SK-N-SH treated with all-trans-retinoic acid at 6 μM for 48 hours (cell line): Measurements from ENCODE around the gene CFH.

Experiments used
- ATAC-seq: fragments of 200-7000 bp; cut with Tn5 transposase; 3 replicates; pipeline ENCODE4 v1.9.1; 2020; ENCODE audit warnings: mild to moderate bottlenecking, moderate library complexity
- ARNTL ChIP-seq: fragments of 450-650 bp; formaldehyde crosslinking; IDR thresholded peaks from 2 replicates; pipeline ENCODE4 v1.5.0; 2020; ENCODE audit warnings: low read depth, mild to moderate bottlenecking, moderate library complexity, borderline replicate concordance
- BACH2 ChIP-seq: fragments of 250-450 bp; sonication (Bioruptor Pico); IDR thresholded peaks from 2 replicates; pipeline ENCODE4 v1.9.0; 2021; ENCODE audit warnings: mild to moderate bottlenecking, borderline replicate concordance
- CREB5 ChIP-seq: fragments of 250-450 bp; sonication (Bioruptor Pico); IDR thresholded peaks from 2 replicates; pipeline ENCODE4 v1.5.1; 2020; ENCODE audit warnings: low read depth, mild to moderate bottlenecking, moderate library complexity
- CSDC2 ChIP-seq: fragments of 250-450 bp; sonication (Bioruptor Pico); IDR thresholded peaks from 2 replicates; pipeline ENCODE4 v1.5.0; 2020; ENCODE audit warnings: mild to moderate bottlenecking, moderate library complexity
- CSRNP3 ChIP-seq: fragments of 250-450 bp; sonication (Bioruptor Pico); IDR thresholded peaks from 2 replicates; pipeline ENCODE4 v1.5.1; 2021; ENCODE audit warnings: mild to moderate bottlenecking, moderate library complexity
- ESRRG ChIP-seq: fragments of 250-450 bp; sonication (Bioruptor Pico); IDR thresholded peaks from 2 replicates; pipeline ENCODE4 v1.6.1; 2021; ENCODE audit warnings: mild to moderate bottlenecking
- GLIS3 ChIP-seq: fragments of 250-450 bp; sonication (Bioruptor Pico); IDR thresholded peaks from 2 replicates; pipeline ENCODE4 v1.5.0; 2020; ENCODE audit warnings: mild to moderate bottlenecking, moderate library complexity
- ISL1 ChIP-seq: fragments of 250-450 bp; sonication (Bioruptor Pico); IDR thresholded peaks from 2 replicates; pipeline ENCODE4 v2.1.2; 2022; ENCODE audit warnings: mild to moderate bottlenecking, moderate library complexity
- OSR1 ChIP-seq: fragments of 250-450 bp; sonication (Bioruptor Pico); IDR thresholded peaks from 2 replicates; pipeline ENCODE4 v1.8.0; 2022; ENCODE audit warnings: moderate library complexity, mild to moderate bottlenecking, inconsistent platforms
- PATZ1 ChIP-seq: fragments of 250-450 bp; sonication (Bioruptor Pico); IDR thresholded peaks from 2 replicates; pipeline ENCODE4 v1.8.0; 2020; ENCODE audit warnings: mild to moderate bottlenecking, moderate library complexity, borderline replicate concordance
- POU6F1 ChIP-seq: fragments of 250-450 bp; sonication (Bioruptor Pico); IDR thresholded peaks from 2 replicates; pipeline ENCODE4 v1.8.0; 2021; ENCODE audit warnings: low read depth, mild to moderate bottlenecking, moderate library complexity, borderline replicate concordance
- SNAI2 ChIP-seq: fragments of 250-450 bp; sonication (Bioruptor Pico); IDR thresholded peaks from 2 replicates; pipeline ENCODE4 v1.5.0; 2020; ENCODE audit warnings: mild to moderate bottlenecking, moderate library complexity
- TCF4 ChIP-seq: fragments of 250-450 bp; sonication (Bioruptor Pico); IDR thresholded peaks from 2 replicates; pipeline ENCODE4 v1.8.0; 2021; ENCODE audit warnings: mild to moderate bottlenecking, moderate library complexity, borderline replicate concordance
- TOX ChIP-seq: fragments of 250-450 bp; sonication (Bioruptor Pico); IDR thresholded peaks from 2 replicates; pipeline ENCODE4 v1.8.0; 2021; ENCODE audit warnings: mild to moderate bottlenecking, moderate library complexity, borderline replicate concordance
- TSHZ2 ChIP-seq: fragments of 250-450 bp; sonication (Bioruptor Pico); IDR thresholded peaks from 2 replicates; pipeline ENCODE4 v1.5.0; 2020; ENCODE audit warnings: mild to moderate bottlenecking, moderate library complexity
- ZC3H10 ChIP-seq: fragments of 250-450 bp; sonication (Bioruptor Pico); IDR thresholded peaks from 2 replicates; pipeline ENCODE4 v1.5.1; 2021; ENCODE audit warnings: mild to moderate bottlenecking, moderate library complexity
- ZFP3 ChIP-seq: fragments of 250-450 bp; sonication (Bioruptor Pico); IDR thresholded peaks from 2 replicates; pipeline ENCODE4 v1.5.0; 2020; ENCODE audit warnings: mild to moderate bottlenecking, moderate library complexity
- ZFP30 ChIP-seq: fragments of 450-650 bp; formaldehyde crosslinking; IDR thresholded peaks from 2 replicates; pipeline ENCODE4 v1.5.0; 2022; ENCODE audit warnings: mild to moderate bottlenecking, moderate library complexity
- ZNF565 ChIP-seq: fragments of 450-650 bp; formaldehyde crosslinking; conservative IDR thresholded peaks from 2 replicates; pipeline ENCODE4 v1.5.0; 2020; ENCODE audit warnings: low read depth, mild to moderate bottlenecking, moderate library complexity
- ZNF8 ChIP-seq: fragments of 450-650 bp; formaldehyde crosslinking; IDR thresholded peaks from 2 replicates; pipeline ENCODE4 v1.5.0; 2020; ENCODE audit warnings: mild to moderate bottlenecking, moderate library complexity

Gene CFH

GRCh38 chr1:196667131-196667530 lies 15.3 kb downstream of the CFH start (continued):
- TF ChIP-seq GLIS3 (CRISPR knock-in tag) (no peak), ZFP3 (CRISPR knock-in tag) (no peak), ZNF565 (CRISPR knock-in tag) (no peak)

- no peak for ATAC-seq
- no peak for TF ChIP-seq ZC3H10 (CRISPR knock-in tag)
- no peak for TF ChIP-seq CSRNP3
- no peak for TF ChIP-seq PATZ1 (CRISPR knock-in tag)
- TF ChIP-seq ZFP30 (CRISPR knock-in tag) = no peak
Measured at GRCh38 chr1:196669051-196669450, 17.2 kb downstream of the CFH start.

- ATAC-seq = no peak
- TF ChIP-seq SNAI2 (CRISPR knock-in tag) (no peak), BACH2 (CRISPR knock-in tag) (no peak), GLIS3 (CRISPR knock-in tag) (no peak), TSHZ2 (CRISPR knock-in tag) (no peak), OSR1 (CRISPR knock-in tag) (no peak), CSDC2 (CRISPR knock-in tag) (no peak), ZFP30 (CRISPR knock-in tag) (no peak), TOX (CRISPR knock-in tag) (no peak), CREB5 (CRISPR knock-in tag) (no peak), ZNF565 (CRISPR knock-in tag) (no peak), ISL1 (CRISPR knock-in tag) (no peak), CSRNP3 (no peak), ARNTL (CRISPR knock-in tag) (no peak), TCF4 (CRISPR knock-in tag) (no peak), ZC3H10 (CRISPR knock-in tag) (no peak), POU6F1 (CRISPR knock-in tag) (no peak), ZNF8 (no peak), ESRRG (CRISPR knock-in tag) (no peak), ZFP3 (CRISPR knock-in tag) (no peak)
- TF ChIP-seq, all 23 proteins: peak for 0
Measured at GRCh38 chr1:196669693-196670092, 17.9 kb downstream of the CFH start.
